Kidney epithelial cell (primary cell): ENCODE measurements around the gene HOXA10. TPM values are rescaled to one million over a fixed set of nuclear protein-coding genes. Genes with fewer than 3 reads are reported as not detected.

Source experiments
- DNase-seq: peaks from one replicate; pipeline ENCODE4 v3.0.0-alpha.2; 2010; ENCODE audit warnings: low read depth
- H3K27me3 ChIP-seq: 2 replicates; pipeline ENCODE4 v1.6.0; 2011; ENCODE audit warnings: low read length; ENCODE audit not compliant: control insufficient read depth, insufficient read depth
- H3K36me3 ChIP-seq: 2 replicates; pipeline ENCODE4 v1.5.1; 2011; ENCODE audit warnings: low read length; ENCODE audit not compliant: control insufficient read depth, insufficient read depth
- H3K4me3 ChIP-seq: 2 replicates; pipeline ENCODE4 v1.5.1; 2011; ENCODE audit warnings: low read depth, mild to moderate bottlenecking, control low read depth, low read length
- CTCF ChIP-seq: IDR thresholded peaks from 2 replicates; pipeline ENCODE4 v1.5.1; 2011; ENCODE audit warnings: mild to moderate bottlenecking, moderate library complexity, low read length, control low read depth, inconsistent platforms; ENCODE audit not compliant: insufficient read depth, poor library complexity, severe bottlenecking
- total RNA-seq: library from RNA; depleted of rRNA; stranded (reverse); fragments of >200 nt; gene quantifications from 2 replicates; pipeline ENCODE4 v1.2.3, GENCODE V29; 2015

Gene HOXA10
- total RNA-seq, 1 donor from 2014 or later: 29.1 TPM

GRCh38 chr7:27131390-27131819 lies 42.7 kb downstream of the HOXA10 start:
- TF ChIP-seq CTCF: no peak
- peak overlapping the region; percentile 41 for H3K4me3 ChIP-seq
- H3K36me3 ChIP-seq: peaks cover 1% of the 10 kb centered on the region
- no peak for DNase-seq
- no peaks in the 10 kb centered on the region for H3K27me3 ChIP-seq

- Histone ChIP-seq H3K36me3 (peaks cover 1% of the 10 kb centered on the region), H3K27me3 (no peaks in the 10 kb centered on the region), H3K4me3 (peak within 1 kb of the TSS; percentile 52)
- TF ChIP-seq CTCF: no peak
- no peak for DNase-seq
These were observed 43.4 kb downstream of the HOXA10 start, which contains the start of gene HOXA4 for GRCh38 chr7:27130540-27131389. HOXA4 (minus strand) TSS chr7:27130757; CDS start chr7:27130733, 24 bp downstream.

GRCh38 chr7:27129729-27130539 lies 44.2 kb downstream of the HOXA10 start:
- no peak for DNase-seq
- TF ChIP-seq CTCF: peak; percentile 8
- Histone ChIP-seq H3K36me3 (peaks cover 1% of the 10 kb centered on the region), H3K27me3 (no peaks in the 10 kb centered on the region), H3K4me3 (peak overlapping the region; percentile 52)

- no peaks in the 10 kb centered on the region for H3K27me3 ChIP-seq
- no peak for DNase-seq
- peak overlapping the region; percentile 52 for H3K4me3 ChIP-seq
- no peak for TF ChIP-seq CTCF
- H3K36me3 ChIP-seq: peaks cover 1% of the 10 kb centered on the region
These were observed 45.1 kb downstream of the HOXA10 start for GRCh38 chr7:27128776-27129728.

GRCh38 chr7:27128034-27128433 lies 46.1 kb downstream of the HOXA10 start:
- Histone ChIP-seq H3K27me3 (no peaks in the 10 kb centered on the region), H3K4me3 (no peak overlapping the region), H3K36me3 (peaks cover 1% of the 10 kb centered on the region)
- no peak for TF ChIP-seq CTCF
- no peak for DNase-seq
